GM19239 (cell line): Measurements from ENCODE around the gene HLA-DMB.
"Not testable (repeated sequence)": the region's sequence is repeated elsewhere in the genome, so short reads cannot be mapped to it uniquely, and the experiment has no call there.

Experiments
- DNase-seq: peaks from one replicate; pipeline ENCODE4 v3.0.0; 2011; ENCODE audit warnings: low spot score; ENCODE audit not compliant: insufficient read length
- FAIRE-seq: peaks from 2 replicates; lab custom pipeline; 2011; peaks lifted over from hg19 to GRCh38; lab: Jason Lieb, UNC

HLA-DMB gene

DNA sequence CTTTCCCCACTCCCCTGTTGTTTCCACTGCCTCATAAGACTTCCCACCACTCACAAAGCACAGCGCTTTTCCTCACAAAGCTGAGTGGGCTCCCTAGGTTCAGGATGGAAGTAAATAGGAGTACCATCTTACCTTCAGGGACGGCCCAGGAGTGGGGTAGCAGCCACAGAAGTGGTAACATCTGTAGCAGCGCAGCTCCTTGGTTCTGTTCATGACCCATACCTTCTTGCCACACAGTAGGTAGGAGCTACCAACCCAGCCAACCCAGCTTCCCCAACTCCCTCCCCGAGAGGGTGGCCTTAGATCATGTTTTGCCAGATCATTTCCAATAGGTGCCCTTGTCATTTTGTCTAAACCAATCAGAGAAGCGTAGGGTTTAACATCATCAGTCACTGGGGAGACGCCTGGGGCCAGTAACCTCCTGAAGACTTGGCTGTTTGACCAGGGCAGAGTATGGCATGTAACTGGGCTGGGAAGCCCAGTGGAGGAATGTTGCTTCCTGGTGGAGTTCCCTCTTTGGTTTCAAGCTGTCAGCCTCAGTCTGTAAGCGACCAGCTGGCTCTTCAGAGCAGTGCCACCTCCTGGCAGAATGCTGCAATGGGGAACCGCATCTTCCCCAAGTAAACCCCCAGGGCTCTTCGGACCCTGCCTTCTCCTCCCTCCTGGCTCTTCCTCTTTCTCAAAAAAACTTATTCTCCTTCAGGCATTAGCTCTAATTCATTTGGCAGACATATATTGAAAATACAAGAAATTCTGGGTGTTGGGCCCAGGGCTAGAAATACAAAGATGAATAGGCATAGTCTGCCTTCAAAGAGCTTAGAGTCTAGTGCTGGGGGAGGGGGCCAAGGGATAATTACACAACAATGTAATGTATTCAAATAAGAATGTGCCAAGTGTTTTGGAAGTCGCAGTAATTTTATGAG lies 12.2 kb upstream of the HLA-DMB start, which contains the start of gene HLA-DMA:
HLA-DMA (minus strand) TSS at position 281 of the 923 bp plus-strand sequence; CDS start at position 220, 61 bp downstream.
- DNase-seq (no peak), FAIRE-seq (peak; percentile 99)

DNA sequence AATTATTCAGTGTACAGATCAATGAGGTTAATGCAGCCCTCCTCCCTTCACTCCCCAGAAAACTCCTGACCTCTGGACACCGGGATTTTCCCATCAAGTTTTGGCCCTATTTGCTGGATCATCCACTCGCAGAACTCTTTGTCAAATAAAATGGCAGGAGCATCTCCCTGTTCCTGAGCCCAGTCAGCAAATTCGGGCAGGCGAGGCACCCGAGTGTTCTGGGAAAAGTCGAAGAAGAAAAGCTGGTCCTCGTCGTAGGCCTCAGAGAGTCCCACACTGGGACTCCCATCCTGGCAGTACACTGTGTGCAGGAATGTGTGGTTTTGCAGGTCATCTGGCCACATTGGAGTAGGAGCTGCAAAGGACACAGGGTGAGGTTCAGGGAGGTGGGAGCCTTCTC lies 9.6 kb upstream of the HLA-DMB start:
- FAIRE-seq (no peak), DNase-seq (no peak)

DNA sequence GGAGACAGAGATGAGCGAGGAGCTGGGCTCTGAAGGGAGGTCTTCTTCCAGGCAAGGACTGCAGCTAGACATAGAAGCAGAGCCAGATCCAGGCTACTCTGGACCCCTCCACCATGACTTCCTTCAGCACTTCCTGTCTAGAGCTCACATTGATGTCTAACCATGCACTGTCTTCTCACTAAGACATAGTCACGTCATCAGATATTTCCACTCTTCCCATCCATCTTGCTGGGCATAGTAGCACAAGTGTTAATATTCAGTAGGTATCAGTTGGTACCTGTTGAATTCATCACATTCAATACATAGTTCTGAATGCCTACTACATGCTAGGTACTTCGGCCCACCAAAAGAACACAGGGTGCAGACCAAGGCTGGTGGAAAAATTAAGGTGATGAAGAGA lies 9.2 kb upstream of the HLA-DMB start:
- FAIRE-seq: no peak
- no peak for DNase-seq

DNA sequence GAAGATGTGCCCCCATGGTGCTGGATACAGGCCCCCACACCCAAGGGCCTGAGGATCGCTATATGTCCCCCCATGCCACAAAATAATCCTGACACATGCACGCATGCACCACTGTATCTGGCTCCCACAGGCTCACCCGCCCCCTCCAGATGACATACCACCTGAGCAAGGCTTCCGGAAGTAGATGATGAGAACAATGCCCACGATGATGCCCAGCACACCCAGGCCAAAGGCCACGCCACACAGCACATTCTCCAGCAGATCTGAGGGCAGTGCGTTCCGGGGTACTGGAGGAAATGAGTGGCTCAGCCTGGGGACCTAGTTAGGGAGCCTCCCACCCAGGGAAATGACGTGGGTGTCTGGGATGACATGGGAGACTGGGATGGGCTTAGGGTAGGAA lies 8.3 kb upstream of the HLA-DMB start:
- FAIRE-seq (no peak), DNase-seq (no peak)

DNA sequence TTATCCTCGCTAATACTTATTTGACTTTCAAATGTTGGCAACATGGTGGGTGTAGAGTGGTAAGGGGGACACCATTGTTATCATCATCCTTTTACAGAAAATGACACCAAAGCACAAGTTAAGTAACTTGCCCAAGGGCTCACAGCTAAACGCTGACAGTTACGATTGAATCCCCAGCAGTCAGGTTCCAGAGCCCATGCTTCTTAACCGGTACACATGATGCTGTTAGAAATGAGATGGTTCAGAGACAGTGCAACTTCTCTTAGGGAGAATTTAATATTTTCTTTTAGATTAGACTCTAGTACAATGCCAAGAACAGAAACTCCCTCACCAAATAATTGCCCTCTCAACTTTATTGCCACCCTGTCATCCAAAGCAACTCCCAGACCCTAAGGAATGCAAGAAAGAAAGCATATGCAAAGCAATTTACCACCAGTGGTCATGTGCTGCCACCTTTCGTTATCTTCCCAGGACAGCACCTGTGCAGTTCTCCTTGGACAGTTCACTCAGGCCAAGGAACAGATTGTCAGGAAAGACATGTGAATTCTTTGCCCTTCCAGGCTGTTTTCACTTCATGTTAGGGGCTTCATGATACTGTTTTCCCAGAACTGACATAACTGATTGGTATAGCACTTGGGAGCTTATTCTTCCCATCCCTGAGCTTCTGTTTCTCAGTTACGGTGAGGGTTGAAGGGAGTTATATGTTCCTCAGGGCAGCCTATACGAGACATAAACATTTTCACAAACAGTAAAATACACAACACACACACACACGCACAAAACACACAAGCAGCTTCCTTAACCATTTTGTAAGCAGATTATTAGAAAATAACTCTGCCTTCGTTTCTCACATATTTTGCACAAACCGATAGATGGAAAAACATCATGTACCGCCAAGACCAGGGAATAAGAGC lies 7.0 kb upstream of the HLA-DMB start:
- no peak for DNase-seq
- FAIRE-seq: peak; percentile 96

DNA sequence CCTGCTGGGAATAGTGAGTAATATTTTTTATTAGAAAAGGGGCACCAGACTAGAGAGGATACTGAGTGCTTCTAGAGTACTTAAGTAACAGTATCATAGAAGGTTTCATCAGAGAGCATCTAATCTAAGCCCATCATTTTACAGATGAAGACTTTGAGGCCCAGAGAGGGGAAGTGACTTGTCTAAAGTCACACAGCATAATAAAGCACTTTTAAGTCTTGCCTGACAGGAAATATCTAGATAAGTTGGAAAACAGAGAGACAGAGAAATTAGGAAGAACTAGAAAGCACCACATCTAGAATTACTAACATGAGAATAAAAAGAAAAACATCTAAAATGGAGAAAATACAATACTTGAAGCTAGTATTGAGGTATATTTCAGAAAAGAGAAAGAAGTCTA lies 6.1 kb upstream of the HLA-DMB start:
- no peak for DNase-seq
- FAIRE-seq: no peak

DNA sequence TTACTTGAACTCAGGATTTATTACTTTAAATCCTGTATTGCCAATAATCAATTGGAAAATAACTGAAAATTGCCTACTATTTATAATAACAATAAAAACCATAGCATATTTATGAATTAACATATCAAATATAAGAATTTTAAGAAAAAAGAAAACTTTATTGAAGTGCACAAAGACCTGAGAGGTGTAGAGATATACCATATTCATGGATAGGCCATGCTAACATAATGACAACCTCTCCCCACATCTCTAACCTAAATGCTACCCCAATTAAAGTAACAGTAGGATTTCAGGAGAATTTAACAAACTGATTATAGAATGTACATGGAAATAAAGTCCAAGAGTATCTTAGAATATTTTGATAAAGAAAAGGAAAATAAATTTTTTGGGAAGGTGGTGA lies 5.1 kb upstream of the HLA-DMB start:
- FAIRE-seq (no peak), DNase-seq (no peak)

DNA sequence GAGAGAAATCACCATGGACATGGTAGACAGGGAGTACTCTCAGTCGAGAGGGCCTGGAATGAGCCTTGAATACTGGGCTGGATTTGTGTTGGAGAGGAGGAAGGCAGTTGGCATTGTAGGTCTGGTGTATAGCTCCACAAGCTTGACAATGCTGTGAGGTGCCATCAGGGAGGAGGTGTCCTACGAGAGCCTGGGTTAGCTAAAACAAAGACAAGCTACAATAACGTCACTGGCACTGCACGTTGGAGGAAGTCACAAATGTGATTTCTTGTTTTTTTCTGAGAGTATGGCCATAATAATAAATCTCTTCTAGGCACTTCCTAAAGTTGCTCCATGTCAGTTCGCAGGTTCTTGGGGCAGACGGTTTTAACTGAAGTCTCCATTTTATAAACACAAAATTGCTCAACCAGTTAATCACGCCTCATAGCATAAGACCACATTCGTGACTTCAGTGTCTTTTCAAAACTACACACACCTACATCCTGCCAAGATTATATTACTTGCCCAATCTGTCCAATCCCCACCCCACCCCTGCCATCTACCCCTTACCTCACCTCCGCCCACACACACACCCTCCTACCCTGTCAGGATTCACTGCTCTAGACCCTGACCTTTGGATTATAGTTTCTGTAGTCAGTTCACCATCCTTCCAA lies 4.4 kb upstream of the HLA-DMB start:
- peak; percentile 88 for FAIRE-seq

DNA sequence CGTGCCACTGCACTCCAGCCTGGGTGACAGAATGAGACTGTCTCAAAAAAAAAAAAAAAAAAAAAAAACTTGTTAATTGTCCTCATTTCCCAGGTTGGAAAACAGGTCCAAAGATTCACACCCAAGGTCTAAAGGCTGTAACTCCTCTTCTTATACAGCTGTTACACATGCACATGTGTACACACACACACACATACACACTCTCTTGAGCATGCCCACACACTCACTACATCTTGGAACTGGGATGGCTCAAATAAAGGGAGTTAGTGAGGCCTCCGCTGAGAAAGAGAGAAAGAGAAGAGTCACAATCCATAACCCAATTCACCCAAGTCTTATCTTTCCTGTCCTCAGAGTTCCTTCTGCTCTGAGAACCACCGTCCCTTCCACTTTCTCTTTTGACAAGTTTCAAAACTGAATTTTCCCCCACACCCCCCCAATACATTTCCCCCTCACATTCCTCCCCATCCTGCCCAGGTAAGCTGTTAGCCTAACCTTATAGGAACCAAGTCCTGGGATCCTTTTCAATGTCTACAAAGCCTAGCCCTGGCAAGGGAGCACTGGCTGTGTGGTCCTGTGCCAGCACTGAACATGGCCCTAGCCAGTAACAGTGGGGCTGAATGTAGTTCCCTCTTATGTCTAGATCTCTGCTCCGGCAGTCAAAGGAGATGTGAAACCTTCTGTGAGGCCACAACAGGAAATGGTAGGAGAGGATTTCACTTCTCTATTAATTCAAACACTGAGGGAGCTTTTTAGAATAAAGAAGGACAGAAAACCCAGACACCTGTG lies 3.2 kb upstream of the HLA-DMB start:
- FAIRE-seq: peak; percentile 100
- DNase-seq: no peak

More for the DNA sequence above, 4.4 kb upstream of the HLA-DMB start:
- no peak for DNase-seq

DNA sequence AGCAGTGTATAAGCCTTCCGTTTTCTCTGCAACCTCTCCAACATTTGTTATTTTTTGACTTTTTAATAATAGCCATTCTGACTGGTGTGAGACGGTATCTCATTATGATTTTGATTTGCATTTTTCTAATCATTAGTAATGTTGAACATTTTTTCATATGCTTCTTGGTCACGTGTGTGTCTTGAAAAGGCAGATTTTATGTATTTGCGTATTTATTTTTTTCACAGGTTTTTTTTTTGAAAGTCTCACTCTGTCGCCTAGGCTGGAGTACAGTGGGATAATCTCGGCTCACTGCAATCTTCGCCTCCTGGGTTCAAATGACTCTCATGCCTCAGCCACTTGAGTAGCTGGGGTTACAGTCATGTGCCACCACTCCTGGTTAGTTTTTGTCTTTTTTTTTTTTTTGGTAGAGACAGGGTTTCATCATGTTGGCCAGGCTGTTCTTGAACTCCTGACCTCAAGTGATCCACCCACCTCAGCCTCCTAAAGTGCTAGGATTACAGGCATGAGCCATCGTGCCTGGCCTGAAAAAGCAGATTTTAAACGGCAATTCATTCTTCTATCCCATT lies 1.8 kb upstream of the HLA-DMB start:
- FAIRE-seq: peak; percentile 86
- DNase-seq: not testable (repeated sequence)

DNA sequence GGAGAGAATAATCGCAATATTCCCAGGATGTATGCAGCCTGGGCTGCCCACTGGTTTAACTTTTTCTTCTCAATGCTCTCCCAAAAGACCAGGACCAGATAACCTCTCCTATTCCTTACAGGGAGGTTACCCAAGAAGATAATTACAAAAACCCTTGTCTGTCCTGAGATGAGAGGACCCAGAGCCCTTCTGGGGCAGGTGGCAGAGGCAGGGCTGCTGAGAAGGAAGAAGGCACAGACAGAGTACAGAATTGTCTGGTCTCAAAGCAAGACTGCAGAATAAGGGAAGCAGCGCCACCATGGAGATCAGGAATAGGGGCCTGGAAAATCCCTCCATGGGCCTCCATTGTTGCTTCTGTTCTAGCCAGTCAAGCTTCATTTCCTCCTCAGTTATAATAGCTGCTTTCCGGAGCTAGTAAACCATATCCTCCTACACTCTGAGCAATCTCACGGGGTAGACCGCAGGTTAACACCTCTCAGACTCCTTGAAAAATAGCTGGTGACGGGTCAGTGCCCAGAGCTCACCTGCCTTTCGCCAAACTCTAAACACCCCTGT lies 463 bp upstream of the HLA-DMB start:
- peak; percentile 99 for FAIRE-seq
- no peak for DNase-seq

DNA sequence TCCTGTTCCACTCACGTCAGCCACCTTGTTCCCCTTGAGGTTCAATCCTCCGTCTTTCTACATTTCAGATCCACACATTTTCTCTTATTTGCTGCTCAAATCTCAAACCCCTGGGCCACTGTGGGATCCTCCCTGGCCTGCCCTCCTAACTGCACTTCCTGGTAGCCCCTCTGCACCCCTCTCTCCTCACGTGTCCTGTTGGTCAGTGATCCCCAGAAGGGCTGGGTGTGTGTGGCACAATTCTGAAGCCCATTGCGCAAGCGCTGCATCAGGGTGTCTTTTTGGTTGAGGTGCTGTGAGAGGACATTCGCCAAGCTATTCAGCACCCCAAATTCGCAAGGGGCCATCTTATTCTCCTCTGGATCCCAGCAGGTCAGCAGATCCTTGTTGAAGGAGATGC lies 2.3 kb downstream of the HLA-DMB start:
- FAIRE-seq (no peak), DNase-seq (no peak)

DNA sequence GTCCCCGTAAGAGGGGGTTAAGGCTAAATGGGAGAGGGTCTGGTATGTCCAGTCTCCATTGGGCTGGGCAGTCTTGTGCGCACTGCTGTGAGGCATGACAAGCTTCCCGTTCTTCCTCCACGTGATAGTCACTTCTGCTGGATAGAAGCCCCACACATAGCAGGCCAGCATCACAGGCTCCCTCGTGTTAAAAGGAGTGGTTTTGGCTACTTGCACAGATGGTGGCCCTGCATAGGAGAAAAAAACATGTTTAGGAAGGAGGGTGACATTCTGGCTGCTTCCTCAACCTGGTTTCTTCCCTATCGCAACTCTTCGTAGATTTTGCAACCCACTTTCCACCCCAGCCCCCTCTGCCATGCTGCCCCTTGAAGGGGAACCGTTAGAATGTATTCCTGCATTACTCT lies 3.6 kb downstream of the HLA-DMB start:
- DNase-seq (no peak), FAIRE-seq (no peak)

DNA sequence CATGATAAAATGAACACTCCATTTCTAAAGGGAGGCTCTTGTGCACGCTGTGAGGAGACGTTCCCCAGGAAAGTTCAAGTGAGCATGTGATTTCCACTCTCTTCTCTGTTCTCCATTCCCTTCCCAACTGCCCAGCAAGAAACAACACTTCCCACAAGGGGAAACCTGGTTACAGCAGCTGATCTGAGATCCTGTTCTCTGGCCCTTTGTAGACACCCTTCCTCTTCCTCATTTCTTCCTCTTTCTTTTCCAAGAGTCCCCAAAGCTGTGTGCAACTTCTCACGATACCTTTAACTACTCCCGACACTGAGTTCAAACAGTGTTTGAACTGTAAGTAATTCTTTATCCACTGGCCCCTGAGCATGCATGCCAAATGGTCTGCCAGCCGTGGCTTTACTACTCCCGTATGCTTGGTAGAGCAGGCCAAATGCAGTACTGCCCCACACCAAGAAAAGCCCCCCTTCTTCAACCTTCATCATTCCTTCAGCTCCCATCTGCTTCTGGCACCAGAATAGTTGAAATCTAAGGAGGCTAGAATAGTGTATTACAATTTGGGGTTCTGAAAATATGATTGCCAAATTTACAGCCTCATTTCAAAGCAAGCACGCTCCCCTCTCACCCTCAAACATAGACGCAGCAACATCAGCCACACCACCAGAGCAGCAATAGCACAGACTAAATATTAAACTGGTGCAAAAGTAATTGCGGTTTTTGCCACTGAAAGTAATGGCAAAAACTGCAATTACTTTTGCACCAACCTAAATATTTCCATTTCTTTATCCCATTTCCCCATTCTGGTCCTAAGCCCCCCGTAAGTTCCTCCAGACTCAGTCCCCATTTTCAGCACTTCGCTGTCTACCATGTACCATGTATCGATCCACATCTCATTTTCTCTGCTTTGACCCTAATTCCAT lies 4.3 kb downstream of the HLA-DMB start:
- DNase-seq: no peak
- FAIRE-seq: no peak

DNA sequence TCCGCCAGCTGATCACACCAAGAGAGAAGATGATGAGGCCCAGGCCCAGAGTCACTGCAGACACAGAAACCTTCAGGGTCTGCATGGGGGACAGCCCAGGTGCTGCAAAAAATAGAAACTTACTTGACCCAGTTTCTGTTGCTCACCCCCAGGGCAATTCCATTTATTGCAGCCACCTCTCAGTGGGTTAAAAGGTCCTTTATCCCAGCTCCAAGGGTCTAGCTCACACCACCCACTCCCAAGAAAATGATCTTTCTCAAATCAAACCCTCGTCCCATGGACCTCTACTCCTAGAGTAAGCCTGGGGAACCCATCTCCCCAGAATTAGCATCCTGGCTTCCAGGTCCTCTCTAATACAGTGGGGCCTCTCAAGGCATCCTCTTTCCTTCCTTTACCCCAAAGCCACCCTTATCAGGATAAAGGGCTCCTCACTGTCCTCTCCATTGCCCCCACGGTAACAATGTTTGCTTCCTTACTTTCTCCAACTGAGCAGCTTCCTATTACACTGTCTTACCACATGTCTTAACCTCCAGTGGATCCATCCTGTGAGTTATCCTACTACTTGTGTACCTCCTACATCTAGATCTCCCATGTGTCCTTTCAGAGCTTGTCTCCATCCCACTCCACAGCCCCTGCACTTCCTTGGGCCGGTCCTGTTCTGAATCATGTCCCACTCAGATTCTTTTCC lies 5.1 kb downstream of the HLA-DMB start:
- FAIRE-seq: no peak
- DNase-seq: no peak

DNA sequence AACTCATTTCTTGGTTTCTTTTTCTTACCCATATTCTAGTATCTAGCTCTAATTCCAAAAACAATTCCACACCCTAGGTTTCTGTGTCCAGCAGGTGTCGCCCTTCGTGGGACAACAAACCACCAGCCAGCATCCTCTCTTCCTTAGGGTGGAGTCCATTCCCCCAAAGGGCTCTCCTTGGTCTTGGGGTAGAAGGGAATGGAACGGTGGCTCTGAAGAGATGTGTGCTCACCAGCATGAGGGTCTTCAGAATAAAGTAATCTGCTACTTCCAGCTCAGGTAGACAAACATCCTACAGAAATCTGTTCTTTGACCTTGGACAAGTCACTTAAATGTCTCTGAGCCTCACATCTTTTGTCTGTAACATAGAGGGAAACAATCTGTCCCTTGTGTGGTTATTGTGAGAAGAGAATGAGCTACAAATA lies 7.2 kb downstream of the HLA-DMB start:
- DNase-seq: no peak
- peak; percentile 94 for FAIRE-seq

DNA sequence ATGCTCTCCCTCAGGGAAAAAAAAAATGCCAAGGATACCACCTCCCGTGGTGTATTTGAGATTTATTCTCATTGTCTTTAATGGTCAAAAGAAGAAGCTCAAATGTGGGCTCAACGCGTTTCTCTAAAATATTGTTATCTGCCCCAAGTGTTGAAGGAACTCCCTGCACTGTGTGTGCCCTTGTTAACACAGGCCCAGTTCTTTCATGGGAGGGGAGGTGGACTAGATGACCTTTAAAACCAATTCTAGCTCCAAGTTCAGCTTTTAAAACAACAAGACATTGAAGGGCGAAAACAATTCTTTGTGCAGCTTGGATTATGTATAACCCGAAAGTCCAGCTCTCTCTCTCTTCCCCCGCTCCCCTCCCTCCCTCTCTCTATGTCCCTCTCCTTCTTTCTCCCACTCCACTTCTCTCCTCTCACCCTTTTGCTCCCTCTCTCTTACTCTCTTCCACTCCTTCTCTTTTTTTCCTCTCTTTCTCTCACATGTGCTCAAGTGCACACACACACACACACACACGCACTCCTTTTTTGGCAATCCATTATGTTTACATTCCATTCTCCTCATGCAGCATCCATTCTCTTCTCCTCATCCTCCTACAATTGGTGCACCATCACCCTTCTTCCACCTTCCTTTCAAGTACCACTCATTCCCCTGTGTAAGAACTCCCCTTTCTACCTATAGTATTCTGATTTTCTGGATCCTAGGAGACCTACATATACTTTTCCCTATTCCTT lies 8.5 kb downstream of the HLA-DMB start:
- no peak for DNase-seq

More for the DNA sequence above, 8.5 kb downstream of the HLA-DMB start:
- FAIRE-seq: no peak
